ENCODE results near the gene APC2. TPM values are rescaled to one million over a fixed set of nuclear protein-coding genes. Genes with fewer than 3 reads are reported as not detected.

The APC2 gene
- polyA plus RNA-seq, 1 donor (not counting 4 experiments of a cell fraction or from before 2014, with no cell fraction given), result 0.01 TPM

DNA sequence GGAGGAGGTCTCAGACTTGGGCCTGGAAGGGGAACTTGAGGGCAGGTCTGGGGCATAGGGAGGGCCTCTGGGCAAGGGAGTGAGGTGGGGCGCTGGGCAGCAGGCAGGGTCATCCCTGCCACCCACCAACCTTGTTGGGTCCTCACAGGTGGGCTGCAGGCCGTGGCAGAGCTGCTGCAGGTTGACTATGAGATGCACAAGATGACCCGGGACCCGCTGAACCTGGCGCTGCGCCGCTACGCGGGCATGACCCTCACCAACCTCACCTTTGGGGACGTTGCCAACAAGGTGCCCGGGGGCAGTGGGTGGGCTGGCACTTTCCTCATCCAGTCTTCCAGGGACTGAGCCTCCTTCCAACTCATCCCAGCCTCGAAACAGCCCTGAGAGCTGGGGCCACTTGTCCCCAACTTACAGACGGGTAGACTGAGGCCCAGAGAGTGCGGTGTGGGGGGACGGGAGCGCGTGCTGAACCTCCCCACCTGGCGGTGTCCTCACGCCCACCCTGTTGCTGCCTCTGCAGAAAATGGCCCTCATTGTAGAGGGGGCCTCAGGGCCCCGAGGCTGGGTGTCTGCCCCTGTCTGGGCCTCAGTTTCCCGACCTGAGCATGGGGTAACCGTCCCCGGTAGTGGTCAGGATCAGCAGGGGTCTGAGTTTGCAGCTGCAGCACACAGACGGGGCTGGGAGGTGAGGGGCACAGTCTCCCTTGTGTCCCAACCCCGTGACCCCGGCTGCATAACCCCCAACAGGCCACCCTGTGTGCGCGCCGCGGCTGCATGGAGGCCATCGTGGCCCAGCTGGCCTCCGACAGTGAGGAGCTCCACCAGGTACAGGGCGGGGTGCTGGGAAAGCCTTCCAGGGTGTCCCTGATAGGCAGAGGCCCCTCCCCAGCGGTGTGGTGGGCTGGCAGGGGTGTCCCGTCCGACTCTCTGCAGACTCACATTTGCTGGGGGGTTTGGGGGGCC, 10.4 kb downstream of the APC2 start:
- H4K20me1 ChIP-seq (ENCODE audit: control insufficient read depth, extremely low read depth, insufficient read depth, low read length), result no peaks in the 10 kb centered on the region
- FAIRE-seq, result no peak
- no peak overlapping the region for H3K4me3 ChIP-seq (ENCODE audit: control insufficient read depth in 2 of 3, extremely low read depth in 1 of 3, insufficient read depth in 2 of 3, low read depth in 1 of 3, low read length in 3 of 3)
- H3K4me1 ChIP-seq (ENCODE audit: control insufficient read depth, extremely low read depth, insufficient read depth, low read length), result peaks cover 6% of the 10 kb centered on the region
- H3K4me2 ChIP-seq (ENCODE audit: control insufficient read depth, extremely low read depth, insufficient read depth, low read depth, low read length), result no peak overlapping the region
- no peaks in the 10 kb centered on the region for H3K9me1 ChIP-seq (ENCODE audit: control insufficient read depth, extremely low read depth, insufficient read depth, low read length)
- no peaks in the 10 kb centered on the region for H3K36me3 ChIP-seq (ENCODE audit: control insufficient read depth in 2 of 2, extremely low read depth in 1 of 2, insufficient read depth in 2 of 2, low read length in 2 of 2)
- DNase-seq (ENCODE audit: low read depth, low spot score), result no peak
- dilution Hi-C loops (cut with MboI; ENCODE audit: extremely low pct_ligation_motif_present, low sequenced_read_pairs), result no loop called here
- H3K79me2 ChIP-seq (ENCODE audit: control insufficient read depth, insufficient read depth, low read length), result no peaks in the 10 kb centered on the region
- H3K9ac ChIP-seq (ENCODE audit: control insufficient read depth, extremely low read depth, insufficient read depth, low read length), result no peak overlapping the region
- no peaks in the 10 kb centered on the region for H3K9me3 ChIP-seq (ENCODE audit: control insufficient read depth, low read depth, low read length)
- no peak overlapping the region for H3K27ac ChIP-seq (ENCODE audit: control insufficient read depth, insufficient read depth, low read length)
- TF ChIP-seq, protein P1, sequence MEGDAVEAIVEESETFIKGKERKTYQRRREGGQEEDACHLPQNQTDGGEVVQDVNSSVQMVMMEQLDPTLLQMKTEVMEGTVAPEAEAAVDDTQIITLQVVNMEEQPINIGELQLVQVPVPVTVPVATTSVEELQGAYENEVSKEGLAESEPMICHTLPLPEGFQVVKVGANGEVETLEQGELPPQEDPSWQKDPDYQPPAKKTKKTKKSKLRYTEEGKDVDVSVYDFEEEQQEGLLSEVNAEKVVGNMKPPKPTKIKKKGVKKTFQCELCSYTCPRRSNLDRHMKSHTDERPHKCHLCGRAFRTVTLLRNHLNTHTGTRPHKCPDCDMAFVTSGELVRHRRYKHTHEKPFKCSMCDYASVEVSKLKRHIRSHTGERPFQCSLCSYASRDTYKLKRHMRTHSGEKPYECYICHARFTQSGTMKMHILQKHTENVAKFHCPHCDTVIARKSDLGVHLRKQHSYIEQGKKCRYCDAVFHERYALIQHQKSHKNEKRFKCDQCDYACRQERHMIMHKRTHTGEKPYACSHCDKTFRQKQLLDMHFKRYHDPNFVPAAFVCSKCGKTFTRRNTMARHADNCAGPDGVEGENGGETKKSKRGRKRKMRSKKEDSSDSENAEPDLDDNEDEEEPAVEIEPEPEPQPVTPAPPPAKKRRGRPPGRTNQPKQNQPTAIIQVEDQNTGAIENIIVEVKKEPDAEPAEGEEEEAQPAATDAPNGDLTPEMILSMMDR (optimal IDR thresholded peaks at IDR 0.05 in 1 of 3, IDR thresholded peaks at IDR 0.05 in 1 of 3, conservative IDR thresholded peaks at IDR 0.05 in 1 of 3; ENCODE audit: extremely low read depth in 1 of 3, insufficient read depth in 2 of 3, low read length in 3 of 3), result no peak
- TF ChIP-seq EZH2 (IDR thresholded peaks at IDR 0.05; ENCODE audit: low read length), result no peak
- H3K27me3 ChIP-seq (ENCODE audit: control insufficient read depth, extremely low read depth, insufficient read depth, low read length), result peaks cover 42% of the 10 kb centered on the region
- H2AFZ ChIP-seq (ENCODE audit: control insufficient read depth, low read length), result no peak overlapping the region

DNA sequence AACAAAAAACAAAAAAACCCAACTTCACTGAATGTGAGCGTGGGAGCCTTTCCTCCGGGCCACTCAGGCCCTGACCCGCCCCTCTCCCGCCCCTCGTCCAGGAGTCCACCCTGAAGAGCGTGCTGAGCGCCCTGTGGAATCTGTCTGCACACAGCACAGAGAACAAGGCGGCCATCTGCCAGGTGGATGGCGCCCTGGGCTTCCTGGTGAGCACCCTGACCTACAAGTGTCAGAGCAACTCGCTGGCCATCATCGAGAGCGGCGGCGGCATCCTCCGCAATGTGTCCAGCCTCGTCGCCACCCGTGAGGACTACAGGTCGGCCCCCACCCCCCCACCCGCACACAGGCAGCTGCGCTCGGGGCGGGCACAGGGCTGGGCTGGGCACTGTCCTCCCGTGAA, 11.9 kb downstream of the APC2 start:
- peaks cover 44% of the 10 kb centered on the region for H3K27me3 ChIP-seq (ENCODE audit: control insufficient read depth, extremely low read depth, insufficient read depth, low read length)

More for the DNA sequence above, 11.9 kb downstream of the APC2 start:
- Histone ChIP-seq H3K79me2 (ENCODE audit: control insufficient read depth, insufficient read depth, low read length) (no peaks in the 10 kb centered on the region), H3K4me3 (ENCODE audit: control insufficient read depth in 2 of 3, extremely low read depth in 1 of 3, insufficient read depth in 2 of 3, low read depth in 1 of 3, low read length in 3 of 3) (no peak overlapping the region), H2AFZ (ENCODE audit: control insufficient read depth, low read length) (no peak overlapping the region), H3K4me2 (ENCODE audit: control insufficient read depth, extremely low read depth, insufficient read depth, low read depth, low read length) (no peak overlapping the region), H3K4me1 (ENCODE audit: control insufficient read depth, extremely low read depth, insufficient read depth, low read length) (peaks cover 7% of the 10 kb centered on the region), H4K20me1 (ENCODE audit: control insufficient read depth, extremely low read depth, insufficient read depth, low read length) (peaks cover 3% of the 10 kb centered on the region), H3K27ac (ENCODE audit: control insufficient read depth, insufficient read depth, low read length) (no peak overlapping the region), H3K9me1 (ENCODE audit: control insufficient read depth, extremely low read depth, insufficient read depth, low read length) (no peaks in the 10 kb centered on the region), H3K36me3 (ENCODE audit: control insufficient read depth in 2 of 2, extremely low read depth in 1 of 2, insufficient read depth in 2 of 2, low read length in 2 of 2) (no peaks in the 10 kb centered on the region), H3K9ac (ENCODE audit: control insufficient read depth, extremely low read depth, insufficient read depth, low read length) (no peak overlapping the region), H3K9me3 (ENCODE audit: control insufficient read depth, low read depth, low read length) (no peaks in the 10 kb centered on the region)
- dilution Hi-C loops (cut with MboI; ENCODE audit: extremely low pct_ligation_motif_present, low sequenced_read_pairs), result no loop called here
- no peak for DNase-seq (ENCODE audit: low read depth, low spot score)
- TF ChIP-seq, protein P1 (optimal IDR thresholded peaks at IDR 0.05 in 1 of 3, IDR thresholded peaks at IDR 0.05 in 1 of 3, conservative IDR thresholded peaks at IDR 0.05 in 1 of 3; ENCODE audit: extremely low read depth in 1 of 3, insufficient read depth in 2 of 3, low read length in 3 of 3), result no peak
- TF ChIP-seq EZH2 (IDR thresholded peaks at IDR 0.05; ENCODE audit: low read length), result no peak
- no peak for FAIRE-seq
